WTC11 (cell line): ENCODE data around the gene WBP2NL.

Experiments
- CTCF ChIP-seq: fragments of 200-600 bp; IDR thresholded peaks from 2 replicates; pipeline ENCODE4 v1.8.0; 2022; ENCODE audit warnings: antibody characterized with exemption
- FOXJ3 ChIP-seq: sonication (generic); formaldehyde crosslinking; IDR thresholded peaks from 2 replicates; pipeline ENCODE4 v1.9.0; 2021; ENCODE audit warnings: missing genetic modification reagents, mild to moderate bottlenecking, borderline replicate concordance
- KAT7 ChIP-seq: sonication (generic); formaldehyde crosslinking; IDR thresholded peaks from 2 replicates; pipeline ENCODE4 v1.8.1; 2023; ENCODE audit warnings: missing genetic modification reagents, mild to moderate bottlenecking, borderline replicate concordance
- MAX ChIP-seq: sonication (generic); formaldehyde crosslinking; IDR thresholded peaks from 2 replicates; pipeline ENCODE4 v1.8.0; 2022; ENCODE audit warnings: mild to moderate bottlenecking, missing genetic modification reagents
- PREB ChIP-seq: sonication (generic); formaldehyde crosslinking; IDR thresholded peaks from 2 replicates; pipeline ENCODE4 v1.8.1; 2022; ENCODE audit warnings: mild to moderate bottlenecking, missing genetic modification reagents, moderate library complexity, borderline replicate concordance
- ZNF396 ChIP-seq: fragments of 250-450 bp; sonication (Bioruptor Pico); IDR thresholded peaks from 2 replicates; pipeline ENCODE4 v1.8.0; 2021; ENCODE audit warnings: mild to moderate bottlenecking, moderate library complexity, borderline replicate concordance
- TF ChIP-seq, protein P1 (sequence below): sonication (generic); formaldehyde crosslinking; IDR thresholded peaks from 2 replicates; pipeline ENCODE4 v1.8.0; 2022; ENCODE audit warnings: mild to moderate bottlenecking, missing genetic modification reagents

DNA sequence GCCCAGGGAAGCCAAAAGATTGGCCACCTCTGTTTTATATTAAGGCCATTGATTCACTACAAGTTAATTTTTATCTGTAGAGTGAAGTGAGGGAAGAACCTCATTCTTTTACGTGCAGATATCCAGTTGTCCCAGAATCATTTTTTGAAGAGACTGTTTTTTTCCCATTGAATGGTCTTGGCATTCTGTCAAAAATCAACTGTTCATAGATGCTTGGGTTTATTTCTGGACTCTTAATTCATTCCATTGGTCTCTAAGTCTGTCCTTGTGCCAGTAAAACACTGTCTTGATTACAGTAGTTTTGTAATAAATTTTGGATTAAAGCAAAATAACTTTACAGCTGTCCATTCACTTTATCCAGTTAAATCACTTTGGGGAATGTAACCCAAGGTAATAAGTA is 26.8 kb downstream of the WBP2NL start:
- TF ChIP-seq KAT7 (no peak), PREB (no peak), MAX (no peak), CTCF (no peak), FOXJ3 (CRISPR knock-in tag) (no peak), ZNF396 (no peak)
- TF ChIP-seq, protein P1, sequence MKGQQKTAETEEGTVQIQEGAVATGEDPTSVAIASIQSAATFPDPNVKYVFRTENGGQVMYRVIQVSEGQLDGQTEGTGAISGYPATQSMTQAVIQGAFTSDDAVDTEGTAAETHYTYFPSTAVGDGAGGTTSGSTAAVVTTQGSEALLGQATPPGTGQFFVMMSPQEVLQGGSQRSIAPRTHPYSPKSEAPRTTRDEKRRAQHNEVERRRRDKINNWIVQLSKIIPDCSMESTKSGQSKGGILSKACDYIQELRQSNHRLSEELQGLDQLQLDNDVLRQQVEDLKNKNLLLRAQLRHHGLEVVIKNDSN: no peak
